DMS153 (cell line): ENCODE data around the gene PSMG2.

Source experiments
- DNase-seq: peaks from one replicate; lab custom pipeline; 2025; lab: John Stamatoyannopoulos, UW

PSMG2 gene

DNA sequence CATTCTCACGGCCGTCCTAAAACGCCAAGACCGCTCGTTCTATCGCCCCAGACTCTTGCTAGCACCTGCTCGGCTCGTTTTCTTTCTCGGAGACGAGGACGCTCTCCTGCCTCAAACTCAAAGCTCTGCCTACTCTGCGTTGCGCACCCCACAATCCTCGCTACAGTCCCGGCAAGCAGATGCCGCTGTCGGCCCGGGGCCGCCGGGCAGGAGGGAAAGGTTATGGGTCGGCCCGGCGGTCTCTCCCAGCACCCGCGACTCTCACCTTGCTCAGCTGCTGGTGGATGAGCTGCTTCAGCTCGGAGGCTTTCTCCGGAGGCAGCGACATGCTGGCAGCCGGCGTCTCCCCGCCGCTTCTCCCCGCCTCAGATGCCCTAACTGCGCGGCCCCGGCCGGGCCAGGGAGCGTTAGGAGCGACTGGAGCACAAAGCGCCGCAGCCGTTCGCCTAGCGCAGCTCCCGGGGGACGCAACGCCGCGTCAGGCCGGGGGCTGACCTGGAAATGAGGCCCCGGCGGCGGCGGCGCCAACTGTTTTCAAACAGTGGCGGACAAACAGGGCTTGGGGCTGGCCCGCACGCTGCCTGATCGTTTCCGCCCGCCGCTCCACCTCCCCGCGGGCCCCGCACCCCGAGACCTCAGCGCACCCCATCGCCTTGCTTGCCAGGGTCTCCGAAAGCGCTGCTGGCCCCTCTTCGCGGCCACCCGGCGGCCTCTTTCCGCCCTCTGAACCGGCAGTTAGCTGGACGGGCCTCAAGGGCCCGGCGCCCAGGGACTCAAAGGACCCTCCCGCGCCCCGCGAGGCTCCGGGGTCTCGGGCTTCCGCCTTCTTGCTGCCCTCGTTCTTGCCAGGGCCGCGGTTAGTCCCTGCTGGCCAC is at the start of gene PSMG2, which contains the start of gene CEP76:
PSMG2 (plus strand) TSS at position 822 of the 875 bp plus-strand sequence. CDS start 66 bp downstream, outside the sequence.
CEP76 (minus strand) TSS at position 503 of the 875 bp plus-strand sequence; CDS start at position 328, 175 bp downstream.
- DNase-seq, result peak; percentile 37

- DNase-seq, result no peak
These were observed 47.9 kb upstream of the PSMG2 start for GRCh38 chr18:12654971-12655370.

GRCh38 chr18:12656605-12656937 is 46.3 kb upstream of the PSMG2 start:
- no peak for DNase-seq

- DNase-seq, result no peak
These were observed 45.7 kb upstream of the PSMG2 start for GRCh38 chr18:12656938-12657683.

DNA sequence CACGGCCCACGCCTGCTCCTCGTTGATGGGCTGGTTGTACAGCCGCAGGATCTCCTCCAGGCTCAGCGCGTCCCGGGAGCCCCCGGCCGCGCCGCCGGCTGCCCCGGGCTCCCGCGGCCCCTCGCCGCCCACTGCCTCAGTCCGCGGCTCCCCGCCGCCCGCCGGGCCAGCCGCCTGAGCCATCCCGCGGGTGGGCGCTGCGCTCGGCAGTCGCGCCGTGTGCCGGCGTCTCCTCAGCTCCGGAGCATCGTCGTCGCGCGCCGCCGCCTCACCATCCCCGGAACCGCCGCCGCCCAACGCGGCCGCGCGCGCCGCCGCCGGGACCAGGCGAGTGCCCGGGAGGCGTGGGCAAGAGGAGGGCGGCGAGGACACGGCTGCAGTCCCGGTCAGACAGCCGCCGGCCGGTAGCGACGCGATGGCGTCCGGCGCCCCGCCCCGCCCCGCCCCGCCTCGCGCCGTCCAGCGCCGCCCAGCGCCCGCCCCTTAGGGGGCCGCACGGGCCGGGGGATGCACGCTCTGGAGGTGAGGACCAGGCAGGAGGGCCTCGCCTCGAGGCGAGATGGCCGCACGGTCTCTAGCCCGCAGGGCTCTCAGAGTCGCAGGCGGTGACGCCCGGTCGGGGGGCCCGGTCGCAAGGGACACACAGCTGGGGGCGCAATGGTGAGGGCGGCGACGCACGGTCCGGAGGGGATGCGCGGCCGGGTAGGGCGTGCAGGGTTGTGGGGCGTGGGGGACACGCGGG is 45.0 kb upstream of the PSMG2 start, which contains the start of gene SPIRE1:
SPIRE1 (minus strand) TSS at position 424 of the 742 bp plus-strand sequence; CDS start at position 183, 241 bp downstream.
- peak; percentile 17 for DNase-seq

DNA sequence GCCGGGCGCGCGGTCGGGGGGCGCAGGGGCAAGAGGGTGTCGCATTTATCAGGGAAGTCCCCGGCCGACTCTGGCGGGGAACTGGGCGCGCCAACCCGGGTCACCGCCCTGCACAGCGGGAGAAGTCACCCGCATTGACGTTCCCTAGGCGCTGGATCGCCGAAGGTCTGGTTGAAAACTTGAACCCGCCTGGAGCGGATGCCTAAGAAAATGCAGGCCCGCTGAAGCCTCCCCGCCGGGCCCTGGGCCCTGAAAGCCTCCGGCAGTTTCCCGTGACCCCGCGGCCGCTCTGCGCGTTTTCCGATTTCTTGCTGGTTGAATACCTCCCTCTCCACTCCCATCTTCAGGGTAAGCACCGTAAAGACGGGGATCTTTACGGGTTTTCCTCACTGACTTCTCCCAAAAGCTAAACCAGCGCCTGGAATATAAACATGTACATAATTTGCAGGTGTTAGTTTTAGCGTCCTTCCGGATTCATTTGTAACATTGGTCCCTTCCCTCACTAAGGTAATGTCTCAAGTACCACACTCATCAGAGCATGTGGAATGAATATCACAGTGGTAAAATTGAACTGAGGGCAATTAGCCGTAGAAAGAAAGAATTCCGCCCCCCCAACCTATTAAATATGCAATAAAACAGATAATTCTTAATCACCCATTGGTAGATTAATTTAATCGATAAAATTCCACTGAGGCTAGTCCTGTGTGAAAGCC is 44.3 kb upstream of the PSMG2 start:
- DNase-seq, result no peak

DNA sequence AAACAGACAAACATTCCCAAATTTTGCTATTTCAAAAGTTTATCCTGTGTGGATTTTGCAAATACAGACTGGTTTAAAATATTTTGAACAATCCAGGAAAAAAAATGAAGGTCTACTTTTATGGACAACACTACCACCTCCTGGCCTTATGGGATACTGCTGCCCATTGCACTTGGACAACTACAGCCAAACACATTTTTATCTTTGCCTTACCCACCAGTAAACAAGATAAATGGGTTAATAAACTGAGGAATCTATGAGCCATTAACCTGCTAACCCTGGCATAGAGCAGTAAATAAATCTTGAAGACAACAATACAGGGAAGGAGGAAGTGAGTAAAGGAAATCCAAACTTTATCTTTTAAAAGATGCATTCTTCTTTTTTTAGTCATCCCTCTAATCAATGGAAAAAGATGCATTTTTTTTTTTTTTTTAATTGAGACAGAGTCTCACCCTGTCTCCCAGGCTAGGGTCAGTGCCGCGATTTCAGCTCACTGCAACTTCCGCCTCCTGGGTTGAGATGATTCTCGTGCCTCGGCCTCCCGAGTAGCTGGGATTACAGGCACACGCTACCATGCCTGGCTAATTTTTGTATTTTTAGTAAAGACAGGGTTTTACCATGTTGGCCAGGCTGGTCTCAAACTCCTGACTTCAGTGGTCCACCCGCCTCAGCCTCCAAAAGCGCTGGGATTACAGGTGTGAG is 42.8 kb upstream of the PSMG2 start:
- no peak for DNase-seq

- no peak for DNase-seq
These were observed 34.8 kb upstream of the PSMG2 start for GRCh38 chr18:12668041-12668440.

- no peak for DNase-seq
These were observed 23.6 kb upstream of the PSMG2 start for GRCh38 chr18:12679183-12679786.

DNA sequence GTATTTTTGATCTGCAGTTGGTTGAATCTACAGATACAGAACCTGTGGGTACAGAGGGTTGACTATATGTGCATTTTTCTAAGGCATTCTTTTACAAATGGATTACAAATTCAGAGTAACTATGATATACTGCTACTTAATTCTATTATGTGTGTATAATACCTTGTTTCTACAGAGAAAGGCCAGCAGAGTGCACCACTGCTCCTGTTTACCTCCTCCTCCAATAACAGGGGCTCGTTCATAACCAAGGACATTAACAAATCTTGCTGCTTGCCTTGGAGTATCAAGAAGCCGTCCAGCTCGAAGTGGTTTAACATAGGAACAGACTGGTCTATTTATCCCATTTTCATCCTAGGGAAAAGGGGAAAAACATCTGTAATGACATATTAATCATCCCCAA is 16.7 kb upstream of the PSMG2 start:
- DNase-seq, result no peak

DNA sequence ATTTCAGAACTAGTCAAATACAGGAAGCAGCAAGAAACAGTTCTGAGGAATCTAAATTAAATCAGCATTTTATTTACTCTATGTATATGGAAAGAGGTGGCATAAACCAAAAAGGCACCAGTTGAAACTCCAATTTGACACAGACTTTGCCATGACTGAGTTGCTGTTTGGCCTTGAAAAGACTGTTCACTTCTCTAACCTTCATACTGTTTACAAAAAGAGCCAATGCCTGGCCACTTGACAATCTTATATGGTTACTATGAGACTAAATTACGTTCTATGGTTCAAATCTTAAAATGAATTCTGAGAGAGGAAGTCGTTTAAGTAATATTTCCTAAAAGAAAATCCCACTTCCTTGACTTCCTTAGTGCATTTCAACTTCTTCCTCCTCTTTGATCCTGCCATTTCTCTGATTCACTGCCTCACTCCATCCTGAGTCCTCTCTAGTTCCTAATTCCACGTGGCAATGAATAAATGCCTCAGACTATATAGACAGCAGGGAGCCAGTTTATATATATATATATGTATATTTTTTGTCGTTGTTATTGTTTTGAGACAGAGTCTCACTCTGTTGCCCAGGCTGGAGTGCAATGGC is 13.5 kb upstream of the PSMG2 start:
- DNase-seq, result no peak

DNA sequence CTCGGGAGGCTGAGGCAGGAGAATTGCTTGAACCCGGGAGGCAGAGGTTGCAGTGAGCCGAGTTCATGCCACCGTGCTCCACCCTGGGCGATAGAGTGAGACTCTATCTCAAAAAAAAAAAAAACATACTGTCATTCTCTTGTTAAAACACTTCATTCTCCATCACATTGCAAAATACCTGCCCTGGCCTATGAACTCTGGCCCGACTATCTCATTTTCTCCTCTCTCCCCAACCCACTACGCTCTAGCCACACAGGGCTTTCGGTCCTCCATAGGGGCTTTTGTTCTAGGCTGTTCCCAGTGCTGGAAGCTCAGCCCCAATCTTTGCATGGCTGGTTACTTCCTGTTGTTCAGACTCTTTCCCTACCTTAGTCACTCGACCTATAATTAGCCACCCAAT is 10.6 kb upstream of the PSMG2 start:
- no peak for DNase-seq

DNA sequence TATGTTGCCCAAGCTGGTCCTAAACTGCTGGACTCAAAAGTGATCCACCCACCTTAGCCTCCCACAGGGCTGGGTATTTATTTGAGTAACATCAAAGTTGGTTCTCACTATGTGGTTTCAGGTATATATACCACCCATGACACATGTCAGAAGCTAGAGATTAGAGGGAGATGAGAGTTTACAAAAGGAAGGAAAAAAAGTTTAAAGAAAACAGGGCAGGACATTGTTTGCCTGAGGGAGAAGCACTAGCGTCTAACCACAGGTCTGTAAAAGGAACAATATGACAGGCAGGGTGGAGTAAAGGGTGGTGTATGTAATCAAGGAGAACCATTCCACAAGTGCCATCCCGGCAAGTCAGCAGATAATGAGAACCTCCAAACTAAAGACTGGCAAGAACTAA is 8.8 kb upstream of the PSMG2 start:
- DNase-seq, result no peak

GRCh38 chr18:12699747-12700146 is 3.1 kb upstream of the PSMG2 start:
- DNase-seq, result no peak

DNA sequence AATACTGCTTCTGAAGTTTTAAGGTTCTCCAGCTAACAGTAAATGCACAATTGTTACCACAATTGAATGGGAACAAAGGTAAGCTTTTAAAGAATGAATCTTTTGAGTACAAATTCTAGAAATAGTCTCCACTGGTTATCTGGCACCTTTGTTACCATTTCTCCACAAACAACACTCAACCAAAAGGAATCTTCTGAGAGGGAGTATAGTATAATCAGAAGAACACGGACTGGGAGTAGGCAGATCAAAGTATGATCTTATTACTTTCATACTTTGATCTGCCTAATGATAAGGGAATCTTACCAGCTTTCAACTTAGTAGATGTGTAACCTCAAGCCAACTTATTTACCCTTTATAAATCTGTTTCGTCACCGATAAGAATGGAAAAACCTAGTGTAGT is 1.7 kb upstream of the PSMG2 start:
- DNase-seq, result no peak

- no peak for DNase-seq
These were observed 290 bp downstream of the PSMG2 start for GRCh38 chr18:12703096-12703567.

DNA sequence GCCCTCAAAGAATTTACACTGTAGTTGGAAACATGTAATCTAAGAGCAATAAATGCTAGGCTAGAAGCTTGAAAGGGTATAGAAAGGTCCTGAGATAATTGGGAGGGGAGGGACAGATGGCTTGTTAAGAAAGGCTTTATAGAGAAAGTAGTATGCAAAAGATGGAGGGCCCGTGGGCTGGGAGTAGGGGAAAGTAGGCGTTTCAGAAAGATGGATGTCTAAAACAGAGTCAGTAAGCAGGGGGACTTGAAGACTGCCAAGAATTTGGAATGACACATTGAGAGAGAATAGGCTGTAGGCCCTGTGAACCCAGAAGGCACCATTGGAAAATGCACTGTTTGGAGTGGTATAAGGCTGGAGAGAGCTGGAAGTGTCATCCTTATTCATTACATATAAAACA is 822 bp downstream of the PSMG2 start:
- no peak for DNase-seq

- DNase-seq, result no peak
These were observed 8.6 kb downstream of the PSMG2 start for GRCh38 chr18:12711446-12711845.

GRCh38 chr18:12721495-12722275 is 18.8 kb downstream of the PSMG2 start:
- no peak for DNase-seq
